GM12878 (cell line): ENCODE data around the gene MAS1L. TPM values are rescaled to one million over a fixed set of nuclear protein-coding genes. Genes with fewer than 3 reads are reported as not detected.

Experiments
- ATAC-seq: fragments of 200-7000 bp; cut with Tn5 transposase; 3 replicates; pipeline ENCODE4 v1.9.1; 2020; ENCODE audit warnings: mild to moderate bottlenecking, moderate library complexity
- BruUV-seq: library from RNA; stranded (reverse); fragments of 400-500 nt; replicated peaks from 2 replicates; lab custom pipeline; 2021; lab: Mats Ljungman, UMichigan
- CTCF ChIA-PET: fragments of 300-600 bp; sonication (Branson Sonifier 250); formaldehyde crosslinking; extraction: SDS; loops from one replicate; lab custom pipeline; 2021; ENCODE audit warnings: inconsistent platforms; lab: Yijun Ruan, JAX
- POLR2A ChIA-PET: fragments of 350-600 bp; formaldehyde crosslinking; extraction: SDS; loops from one replicate; lab custom pipeline; 2021; ENCODE audit warnings: inconsistent platforms; lab: Charles Lee
- RAD21 ChIA-PET: fragments of 300-600 bp; sonication (Branson Sonifier 250); formaldehyde crosslinking; loops from one replicate; lab custom pipeline; 2023; ENCODE audit warnings: antibody characterized with exemption; ENCODE audit not compliant: unreplicated experiment; lab: Charles Lee
- SMC1A ChIA-PET: fragments of 300-600 bp; sonication (Branson Sonifier 250); formaldehyde crosslinking; loops from one replicate; lab custom pipeline; 2023; ENCODE audit not compliant: unreplicated experiment, uncharacterized antibody; lab: Charles Lee
- DNase-seq: peaks from one replicate; pipeline ENCODE4 v3.0.0-alpha.2; 2011; ENCODE audit warnings: low read depth, low spot score
- FAIRE-seq: peaks from 3 replicates; lab custom pipeline; 2011; peaks lifted over from hg19 to GRCh38; lab: Jason Lieb, UNC
- H2AFZ ChIP-seq: 2 replicates; pipeline ENCODE4 v1.6.0; 2011; ENCODE audit warnings: low read depth, low read length, control low read depth; ENCODE audit not compliant: control insufficient read depth
- H3K27ac ChIP-seq: 2 replicates; pipeline ENCODE4 v1.5.1; 2011; ENCODE audit warnings: control low read depth; ENCODE audit not compliant: control insufficient read depth, insufficient read depth
- H3K27me3 ChIP-seq, 2 experiments: replicated peaks in 1 of 2; 2 replicates each; pipeline versions ENCODE4 v1.6.0 to v1.6.1; 2011; ENCODE audit warnings: low read length in 1 of 2; ENCODE audit not compliant: control insufficient read depth in 2 of 2, insufficient read depth in 2 of 2
- H3K36me3 ChIP-seq, 2 experiments: 2 replicates each; pipeline ENCODE4 v1.5.1; 2011; ENCODE audit warnings: low read length in 1 of 2; ENCODE audit not compliant: control insufficient read depth in 2 of 2, insufficient read depth in 2 of 2
- H3K4me1 ChIP-seq: 2 replicates; pipeline ENCODE4 v1.6.1; 2011; ENCODE audit warnings: mild to moderate bottlenecking, low read length, moderate library complexity, mixed read lengths; ENCODE audit not compliant: control insufficient read depth, insufficient read depth
- H3K4me2 ChIP-seq: 2 replicates; pipeline ENCODE4 v1.6.0; 2011; ENCODE audit warnings: control low read depth; ENCODE audit not compliant: control insufficient read depth, insufficient read depth
- H3K4me3 ChIP-seq: fragments of 200-600 bp; sonication (generic); 2 replicates; pipeline ENCODE4 v1.5.1; 2016
- H3K79me2 ChIP-seq: 2 replicates; pipeline ENCODE4 v1.6.0; 2011; ENCODE audit warnings: low read length; ENCODE audit not compliant: control insufficient read depth, insufficient read depth
- H3K9ac ChIP-seq: 2 replicates; pipeline ENCODE4 v1.8.0; 2011; ENCODE audit warnings: low read length, control low read depth, mixed read lengths; ENCODE audit not compliant: control insufficient read depth, insufficient read depth
- H3K9me3 ChIP-seq: replicated peaks from 3 replicates; pipeline ENCODE4 v1.5.1; 2011; ENCODE audit warnings: mild to moderate bottlenecking, low read length; ENCODE audit not compliant: control insufficient read depth, insufficient read depth
- H4K20me1 ChIP-seq: 2 replicates; pipeline ENCODE4 v1.6.0; 2011; ENCODE audit not compliant: control insufficient read depth, insufficient read depth
- FOXK2 ChIP-seq: fragments of 450-650 bp; IDR thresholded peaks from 2 replicates; pipeline ENCODE4 v1.6.1; 2017; ENCODE audit warnings: mild to moderate bottlenecking, moderate library complexity
- IKZF2 ChIP-seq, 2 experiments: fragments of 450-650 bp; IDR thresholded peaks; 2 replicates each; pipeline ENCODE4 v1.6.1; 2017; ENCODE audit warnings: mild to moderate bottlenecking in 2 of 2, moderate library complexity in 2 of 2
- MTA2 ChIP-seq: fragments of 450-650 bp; IDR thresholded peaks from 2 replicates; pipeline ENCODE4 v1.6.1; 2016; ENCODE audit warnings: low read depth, mild to moderate bottlenecking, moderate library complexity
- NBN ChIP-seq: fragments of 450-650 bp; IDR thresholded peaks from 2 replicates; pipeline ENCODE4 v1.6.1; 2016
- SMAD1 ChIP-seq: fragments of 450-650 bp; IDR thresholded peaks from 2 replicates; pipeline ENCODE4 v1.6.1; 2018; ENCODE audit warnings: mild to moderate bottlenecking, low read depth; ENCODE audit not compliant: partially characterized antibody
- ZNF274 ChIP-seq: IDR thresholded peaks from one replicate; pipeline ENCODE4 v1.8.0; 2011; ENCODE audit not compliant: insufficient read length, insufficient read depth
- WGBS: methylation state at CpG from one replicate; pipeline ENCODE4 v1.1.6; 2016; ENCODE audit warnings: low lambda C conversion rate; ENCODE audit not compliant: insufficient replicate concordance, insufficient coverage; ENCODE audit errors: missing lambda C conversion rate; 5-methylcytosine and 5-hydroxymethylcytosine counted together
- in situ Hi-C: fragments of 300-500 bp; cut with MboI; formaldehyde crosslinking; loops from 9 replicates; pipeline ENCODE4 v1.14.3; 2018; ENCODE audit warnings: mixed read lengths
- intact Hi-C: fragments of 100-400 bp; cut with micrococcal nuclease; formaldehyde crosslinking; loops from one replicate; pipeline ENCODE4 v1.14.2; 2022; ENCODE audit not compliant: unreplicated experiment
- polyA plus RNA-seq, 11 experiments: library from polyadenylated mRNA; depleted of rRNA in 4 of 11; unstranded in 6 of 11; stranded (reverse) in 5 of 11; fragments of >200 nt; fragmentation: Nextera tagmentation in 4 of 11; fragmentation: Illumina TruSeq in 1 of 11; extraction: Ambion mirVana in 4 of 11; extraction: Trizol in 1 of 11; gene quantifications; 1 replicate in 1 of 11; 2 replicates in 10 of 11; pipeline versions ENCODE4 v1.2.1 to v1.2.3, GENCODE V29; 2011 to 2016; ENCODE audit warnings: inconsistent platforms in 2 of 11, missing spikeins in 2 of 11, low read depth in 1 of 11
- total RNA-seq, 4 experiments: library from RNA; depleted of rRNA in 3 of 4; stranded (reverse); fragments of >200 nt in 3 of 4; fragmentation: Illumina TruSeq in 1 of 4; extraction: Trizol in 1 of 4; gene quantifications; 2 replicates each; pipeline versions ENCODE4 v1.2.1 to v1.2.3, GENCODE V29; 2013 to 2021
- TF ChIP-seq, protein P1 (sequence below): fragments of 450-650 bp; IDR thresholded peaks from 2 replicates; pipeline ENCODE4 v1.6.1; 2016; ENCODE audit warnings: mild to moderate bottlenecking
- TF ChIP-seq, protein P2 (sequence below): IDR thresholded peaks from 2 replicates; pipeline ENCODE4 v1.6.1; 2012; ENCODE audit warnings: low read depth, low read length, improper control_type of control experiment

Gene MAS1L
- total and polyA plus RNA-seq, 10 of the 15 experiments (the other 5 are each of a cell fraction or from before 2014, with no cell fraction given): not detected

DNA sequence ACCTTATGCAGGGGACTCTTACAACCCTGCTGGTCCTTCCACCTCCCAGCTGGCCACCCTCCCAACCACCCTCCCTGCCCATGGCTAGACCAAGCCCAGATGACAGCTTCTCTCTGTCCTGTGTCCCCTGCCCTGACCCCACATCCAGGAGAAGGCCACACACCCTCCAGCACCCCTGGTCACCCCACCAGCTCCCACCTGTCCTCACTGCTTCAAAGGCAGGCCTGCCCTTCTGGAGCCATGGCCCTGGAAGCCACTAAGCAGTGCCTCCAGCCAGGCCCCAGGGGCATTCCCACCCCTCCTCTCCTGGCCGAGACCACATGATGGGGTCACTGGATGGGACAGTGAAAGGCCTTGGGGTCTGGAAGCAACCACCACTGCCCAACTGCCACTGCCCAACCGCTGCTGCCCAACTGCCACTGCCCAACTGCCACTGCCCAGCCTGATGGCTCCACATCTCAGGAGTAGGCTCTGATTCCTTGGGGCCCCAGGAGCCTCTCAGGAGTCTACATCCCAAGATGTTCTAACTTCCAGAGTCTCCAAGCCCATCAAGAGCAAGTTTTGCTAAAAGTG is 41.3 kb upstream of the MAS1L start:
- H3K27me3 ChIP-seq: 0 out of 4 replicates have a peak, but pooled peaks cover 0 to 2% of the 10 kb centered on the region in 2 experiments
- H3K9ac ChIP-seq: no peak overlapping the region
- ATAC-seq (no peak), FAIRE-seq (no peak), DNase-seq (no peak)
- no peak overlapping the region for H3K4me2 ChIP-seq
- no peak overlapping the region for H2AFZ ChIP-seq
- 5% methylated on average over 2 of the region's 2 CpGs for WGBS
- H3K36me3 ChIP-seq: no peaks in the 10 kb centered on the region
- POLR2A ChIA-PET: no interaction called here
- H3K4me1 ChIP-seq: no peaks in the 10 kb centered on the region
- no TSS peak for BruUV-seq
- H3K9me3 ChIP-seq: no peaks in the 10 kb centered on the region
- CTCF ChIA-PET: no interaction called here
- intact Hi-C loops: no loop called here
- no peaks in the 10 kb centered on the region for H4K20me1 ChIP-seq
- H3K4me3 ChIP-seq: no peak overlapping the region
- RAD21 ChIA-PET: no interaction called here
- no peaks in the 10 kb centered on the region for H3K79me2 ChIP-seq
- TF ChIP-seq NBN (no peak), SMAD1 (no peak), FOXK2 (no peak), ZNF274 (no peak), MTA2 (no peak), IKZF2 (IDR thresholded peaks at IDR 0.05) (no peak)
- TF ChIP-seq, protein P1, sequence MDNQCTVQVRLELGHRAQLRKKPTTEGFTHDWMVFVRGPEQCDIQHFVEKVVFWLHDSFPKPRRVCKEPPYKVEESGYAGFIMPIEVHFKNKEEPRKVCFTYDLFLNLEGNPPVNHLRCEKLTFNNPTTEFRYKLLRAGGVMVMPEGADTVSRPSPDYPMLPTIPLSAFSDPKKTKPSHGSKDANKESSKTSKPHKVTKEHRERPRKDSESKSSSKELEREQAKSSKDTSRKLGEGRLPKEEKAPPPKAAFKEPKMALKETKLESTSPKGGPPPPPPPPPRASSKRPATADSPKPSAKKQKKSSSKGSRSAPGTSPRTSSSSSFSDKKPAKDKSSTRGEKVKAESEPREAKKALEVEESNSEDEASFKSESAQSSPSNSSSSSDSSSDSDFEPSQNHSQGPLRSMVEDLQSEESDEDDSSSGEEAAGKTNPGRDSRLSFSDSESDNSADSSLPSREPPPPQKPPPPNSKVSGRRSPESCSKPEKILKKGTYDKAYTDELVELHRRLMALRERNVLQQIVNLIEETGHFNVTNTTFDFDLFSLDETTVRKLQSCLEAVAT: no peak
- TF ChIP-seq, protein P2, sequence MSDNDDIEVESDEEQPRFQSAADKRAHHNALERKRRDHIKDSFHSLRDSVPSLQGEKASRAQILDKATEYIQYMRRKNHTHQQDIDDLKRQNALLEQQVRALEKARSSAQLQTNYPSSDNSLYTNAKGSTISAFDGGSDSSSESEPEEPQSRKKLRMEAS: no peak
- SMC1A ChIA-PET: no interaction called here
- H3K27ac ChIP-seq: no peak overlapping the region
- in situ Hi-C loops: no loop called here
